Nephron (organoid): ENCODE results near the gene NFATC2.
"Not testable (repeated sequence)": the region's sequence is repeated elsewhere in the genome, so short reads cannot be mapped to it uniquely, and the experiment has no call there.

ENCODE experiments used
- H3K27ac Mint-ChIP-seq, 3 experiments: 2 replicates each; pipeline ENCODE4 v1.8.0; 2020; ENCODE audit warnings: mixed read lengths in 3 of 3, mild to moderate bottlenecking in 2 of 3, moderate library complexity in 1 of 3
- H3K27me3 Mint-ChIP-seq: 2 replicates; pipeline ENCODE4 v1.8.0; 2021; ENCODE audit warnings: low read depth, mild to moderate bottlenecking, moderate library complexity, mixed read lengths
- H3K36me3 Mint-ChIP-seq: 2 replicates; pipeline ENCODE4 v1.8.0; 2020; ENCODE audit warnings: low read depth, mixed read lengths
- H3K4me1 Mint-ChIP-seq: 2 replicates; pipeline ENCODE4 v1.8.0; 2020; ENCODE audit warnings: mixed read lengths
- H3K4me3 Mint-ChIP-seq, 3 experiments: 2 replicates each; pipeline ENCODE4 v1.8.0; 2020; ENCODE audit warnings: mild to moderate bottlenecking in 3 of 3, mixed read lengths in 3 of 3, moderate library complexity in 2 of 3
- H3K9me3 Mint-ChIP-seq: 2 replicates; pipeline ENCODE4 v1.8.0; 2020; ENCODE audit warnings: mixed read lengths
- CTCF ChIP-seq, 3 experiments: fragments of 200-600 bp; sonication (generic); IDR thresholded peaks; one replicate each; pipeline ENCODE4 v1.5.0; 2021; ENCODE audit warnings: antibody characterized with exemption in 3 of 3; ENCODE audit not compliant: unreplicated experiment in 3 of 3

The NFATC2 gene

GRCh38 chr20:51541189-51542032, 1.1 kb downstream of the NFATC2 start:
- Mint-ChIP-seq H3K36me3 (no peaks in the 10 kb centered on the region), H3K4me3 (peak overlapping the region; percentile 24 to 56 (median 38)), H3K27me3 (peaks cover 57% of the 10 kb centered on the region), H3K9me3 (peaks cover 3% of the 10 kb centered on the region), H3K4me1 (peaks cover 25% of the 10 kb centered on the region), H3K27ac (peak overlapping the region; percentile 4 to 53 (median 44))
- TF ChIP-seq CTCF (IDR thresholded peaks at IDR 0.05; ENCODE audit: unreplicated experiment in 3 of 3) = no peak

- Mint-ChIP-seq H3K9me3 (peaks cover 3% of the 10 kb centered on the region), H3K4me1 (peaks cover 34% of the 10 kb centered on the region), H3K4me3 (no peak overlapping the region), H3K27ac (peak overlapping the region in 1 of 3 experiments; percentile 53), H3K36me3 (no peaks in the 10 kb centered on the region), H3K27me3 (peaks cover 55% of the 10 kb centered on the region)
- TF ChIP-seq CTCF (IDR thresholded peaks at IDR 0.05; ENCODE audit: unreplicated experiment in 3 of 3) = no peak
These were observed 1.9 kb downstream of the NFATC2 start for GRCh38 chr20:51540580-51540979.

- H3K4me3 Mint-ChIP-seq, H3K9me3 Mint-ChIP-seq: not testable (repeated sequence)
These were observed 2.4 kb downstream of the NFATC2 start for GRCh38 chr20:51540074-51540473.

GRCh38 chr20:51536116-51537069, 6.1 kb downstream of the NFATC2 start:
- Mint-ChIP-seq H3K27me3 (peaks cover 30% of the 10 kb centered on the region), H3K4me1 (peaks cover 45% of the 10 kb centered on the region), H3K9me3 (peaks cover 3% of the 10 kb centered on the region), H3K27ac (no peak overlapping the region), H3K36me3 (no peaks in the 10 kb centered on the region), H3K4me3 (no peak overlapping the region)
- TF ChIP-seq CTCF (IDR thresholded peaks at IDR 0.05; ENCODE audit: unreplicated experiment in 3 of 3) = no peak

More at GRCh38 chr20:51540074-51540473, 2.4 kb downstream of the NFATC2 start:
- H3K4me1 Mint-ChIP-seq = peaks cover 39% of the 10 kb centered on the region
- H3K36me3 Mint-ChIP-seq, H3K27ac Mint-ChIP-seq: not testable (repeated sequence)
- peaks cover 54% of the 10 kb centered on the region for H3K27me3 Mint-ChIP-seq

- Mint-ChIP-seq H3K4me1 (peaks cover 38% of the 10 kb centered on the region), H3K9me3 (peaks cover 3% of the 10 kb centered on the region), H3K27ac (no peak overlapping the region), H3K27me3 (peaks cover 23% of the 10 kb centered on the region), H3K4me3 (no peak overlapping the region), H3K36me3 (no peaks in the 10 kb centered on the region)
- no peak for TF ChIP-seq CTCF (IDR thresholded peaks at IDR 0.05; ENCODE audit: unreplicated experiment in 3 of 3)
These were observed 6.8 kb downstream of the NFATC2 start for GRCh38 chr20:51535674-51536073.

GRCh38 chr20:51535075-51535386, 7.5 kb downstream of the NFATC2 start:
- H3K27ac Mint-ChIP-seq = no peak overlapping the region
- H3K4me1 Mint-ChIP-seq = peaks cover 38% of the 10 kb centered on the region
- no peaks in the 10 kb centered on the region for H3K36me3 Mint-ChIP-seq
- H3K4me3 Mint-ChIP-seq = no peak overlapping the region
- H3K27me3 Mint-ChIP-seq = peaks cover 20% of the 10 kb centered on the region
- TF ChIP-seq CTCF (IDR thresholded peaks at IDR 0.05; ENCODE audit: unreplicated experiment in 3 of 3) = no peak
- H3K9me3 Mint-ChIP-seq = peaks cover 3% of the 10 kb centered on the region
